ENCODE data around the gene HCRTR2.

DNA sequence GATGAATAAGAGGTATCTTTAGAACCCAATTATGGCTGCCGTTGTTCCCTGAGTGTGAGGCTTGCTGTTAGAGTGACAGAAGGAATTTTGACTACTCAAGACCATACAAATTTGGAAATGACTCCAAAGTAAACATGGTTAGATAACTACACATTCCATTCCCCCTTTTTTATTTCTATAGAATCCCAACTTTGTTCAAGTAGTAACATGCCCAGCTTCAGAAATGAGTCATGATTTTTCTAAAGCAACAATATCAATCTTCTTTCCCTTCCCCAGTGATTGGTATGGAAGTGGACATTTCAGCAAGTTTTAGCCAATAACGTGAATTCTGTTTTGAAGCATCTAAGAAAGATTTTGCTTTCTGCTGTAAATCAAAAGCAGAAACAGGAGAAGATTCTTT lies 37.8 kb downstream of the HCRTR2 start:
- TF ChIP-seq POLR2A (IDR thresholded peaks at IDR 0.05) (no peak), POLR2AphosphoS5 (IDR thresholded peaks at IDR 0.05) (no peak)

Measured in prostate gland (tissue), 1 donor.